ENCODE results near the gene CCAR1.

GRCh38 chr10:68837626-68838322, 116.7 kb downstream of the CCAR1 start:
- TF ChIP-seq EZH2phosphoT487 (IDR thresholded peaks at IDR 0.05; ENCODE audit: insufficient read depth, low read depth) (no peak), EZH2 (IDR thresholded peaks at IDR 0.05; ENCODE audit: insufficient read depth, poor library complexity, severe bottlenecking) (no peak)

Measured in GM23248 (cell line).